HG03064 (cell line): ENCODE results near the gene STPG3.
A peak's percentile ranks its signal among the peaks of the same experiment; 100 is the strongest.
"Not testable (repeated sequence)": the region's sequence is repeated elsewhere in the genome, so short reads cannot be mapped to it uniquely, and the experiment has no call there.

Source experiments
- ATAC-seq: cut with Tn5 transposase; IDR thresholded peaks from one replicate; pipeline ENCODE4 v1.9.1; 2021; ENCODE audit warnings: low read depth; ENCODE audit not compliant: unreplicated experiment

STPG3 gene

DNA sequence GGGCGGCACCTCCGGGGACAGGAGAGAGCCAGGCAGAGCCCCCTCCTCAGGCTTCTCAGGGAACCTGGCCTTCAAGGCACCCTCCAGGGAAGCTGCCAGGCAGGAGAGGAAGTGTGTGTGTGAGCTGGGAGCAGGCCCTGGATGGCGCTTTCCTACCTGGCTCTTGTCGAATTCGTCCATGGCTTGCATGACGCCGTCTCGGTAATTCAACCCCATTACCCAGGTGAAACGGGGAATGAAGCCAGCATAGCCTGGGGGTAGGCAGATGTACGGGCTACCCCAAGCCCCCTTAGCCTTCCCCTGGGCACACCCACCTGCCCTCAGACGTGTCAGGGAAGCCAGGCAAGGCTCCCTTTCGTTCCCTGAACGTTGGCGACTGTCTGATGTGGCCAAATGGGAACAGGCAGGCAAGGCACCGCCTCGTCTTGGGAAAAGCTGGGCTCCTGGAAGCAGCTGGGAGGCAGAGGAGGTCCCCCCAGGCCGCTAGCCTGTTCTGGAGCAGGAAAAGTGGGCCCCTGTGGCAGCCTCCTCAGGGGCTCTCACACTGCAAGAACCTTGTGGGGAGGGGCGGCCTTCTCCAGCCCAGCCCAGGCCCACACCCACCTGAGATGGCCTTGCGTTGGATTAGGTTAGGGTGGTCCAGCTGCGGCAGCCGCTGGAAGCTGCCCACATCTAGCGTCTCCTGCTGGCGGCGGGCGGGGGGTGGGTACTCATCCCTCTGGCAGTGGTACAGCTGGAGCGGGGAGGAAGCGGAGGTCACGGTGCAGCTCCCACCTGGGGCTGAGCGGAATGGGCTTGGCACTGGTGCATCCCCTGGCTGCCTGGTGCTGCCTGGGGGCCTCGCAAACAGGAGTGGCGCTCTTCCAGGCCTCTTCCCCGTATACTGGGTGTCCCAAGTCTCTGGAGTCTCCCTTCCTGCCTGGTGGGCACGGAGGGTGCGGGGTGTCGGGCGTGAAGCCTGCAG is 6.3 kb upstream of the STPG3 start:
- ATAC-seq, result no peak

DNA sequence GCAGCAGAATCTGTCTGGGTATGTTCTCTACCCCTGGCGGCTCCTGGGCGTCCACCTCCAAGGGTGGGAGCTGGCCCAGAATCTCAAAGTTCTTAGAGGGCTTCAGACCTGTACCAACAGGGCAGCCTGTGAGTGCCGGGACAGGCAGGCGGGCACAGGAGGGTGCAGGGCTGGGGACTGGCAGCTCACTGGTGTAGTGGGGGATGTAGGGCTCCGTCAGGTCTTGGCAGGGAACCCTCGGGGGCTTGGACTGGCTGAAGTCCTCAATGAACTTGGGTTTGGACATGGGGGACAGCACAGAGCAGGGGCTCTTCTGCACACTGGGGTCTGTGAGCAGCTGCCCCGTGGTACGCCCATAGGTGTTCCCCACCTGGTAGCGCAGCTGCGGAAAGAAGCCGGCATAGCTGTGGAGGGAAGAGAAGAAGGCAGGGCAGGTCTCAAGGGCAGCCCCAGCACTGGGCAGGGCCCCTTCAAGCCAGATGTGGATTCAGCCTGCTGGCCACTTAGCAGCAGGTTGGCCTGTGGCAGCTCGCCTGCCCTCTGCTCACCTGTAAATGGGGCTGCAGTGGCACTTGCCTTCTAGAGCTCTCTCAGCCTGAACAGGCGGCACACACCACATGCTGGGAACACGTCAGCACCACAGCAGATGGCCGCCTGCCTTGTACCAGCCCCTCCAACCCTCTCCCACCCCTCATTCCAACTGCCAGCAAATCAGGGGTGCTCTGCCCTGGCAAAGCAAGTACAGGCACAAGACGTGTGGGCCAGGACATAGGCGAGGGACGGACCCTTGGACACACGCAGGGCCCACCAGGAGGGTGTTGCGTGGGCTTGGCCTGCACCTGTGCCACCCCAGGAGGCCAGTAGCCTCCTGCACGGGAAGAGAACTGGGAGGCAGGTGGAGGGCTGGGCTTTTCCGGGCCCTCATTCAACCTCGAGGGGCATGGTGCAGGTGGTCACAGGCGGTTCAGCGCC is 5.3 kb upstream of the STPG3 start:
- no peak for ATAC-seq

GRCh38 chr9:137247135-137247915 is 3.8 kb upstream of the STPG3 start:
- ATAC-seq, result no peak

DNA sequence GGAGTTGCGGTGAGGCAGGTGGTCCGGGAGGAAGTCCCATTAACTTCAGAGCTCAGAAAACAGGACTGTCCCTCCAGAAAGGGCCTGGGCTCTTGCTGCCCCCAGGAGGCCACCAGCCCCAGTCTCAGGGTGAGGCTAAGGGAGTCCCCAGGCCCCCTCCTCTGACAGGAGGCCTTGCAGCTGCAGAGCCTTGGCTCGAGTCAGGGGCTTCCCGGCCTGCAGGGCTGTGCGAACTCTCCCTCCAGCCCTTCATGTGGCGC is 3.2 kb upstream of the STPG3 start:
- no peak for ATAC-seq

- ATAC-seq, result no peak
These were observed 525 bp upstream of the STPG3 start for GRCh38 chr9:137250329-137251193.

DNA sequence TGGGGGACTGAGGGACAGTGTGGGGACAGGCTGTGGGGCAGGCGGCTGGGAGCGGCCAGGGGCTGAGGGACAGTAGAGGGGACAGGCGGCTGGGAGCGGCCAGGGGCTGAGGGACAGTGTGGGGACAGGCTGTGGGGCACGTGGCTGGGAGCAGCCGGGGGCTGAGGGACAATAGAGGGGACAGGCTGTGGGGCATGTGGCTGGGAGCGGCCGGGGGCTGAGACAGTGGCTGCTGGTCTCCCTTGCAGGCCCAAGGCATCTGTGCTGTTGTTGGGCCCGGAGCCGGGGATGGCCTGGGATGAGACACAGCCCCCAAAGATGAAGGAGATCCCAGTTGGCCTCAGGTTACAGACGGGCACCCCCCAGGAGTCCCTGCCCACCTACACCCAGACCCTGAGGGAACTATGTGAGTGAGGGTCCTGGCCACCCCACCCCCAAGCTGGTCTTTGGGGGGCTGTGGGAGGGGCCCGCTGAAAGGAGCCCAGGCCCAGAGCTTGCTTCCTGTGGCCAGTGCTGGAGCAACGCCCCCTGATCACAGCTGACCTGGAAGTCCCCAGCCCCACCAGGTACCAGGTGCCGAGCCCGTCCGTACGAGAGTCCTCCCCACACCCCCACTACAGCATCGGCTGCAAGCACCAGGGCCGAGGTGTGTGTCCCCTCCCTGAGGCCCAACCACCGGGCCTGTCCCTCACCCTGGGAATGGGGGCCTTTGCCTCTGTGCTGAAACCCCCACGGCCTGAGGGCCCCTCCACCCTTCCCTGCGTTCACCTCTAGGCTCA is 593 bp downstream of the STPG3 start:
- ATAC-seq, result no peak

- ATAC-seq, result no peak
These were observed 1.7 kb downstream of the STPG3 start for GRCh38 chr9:137252555-137253506.

DNA sequence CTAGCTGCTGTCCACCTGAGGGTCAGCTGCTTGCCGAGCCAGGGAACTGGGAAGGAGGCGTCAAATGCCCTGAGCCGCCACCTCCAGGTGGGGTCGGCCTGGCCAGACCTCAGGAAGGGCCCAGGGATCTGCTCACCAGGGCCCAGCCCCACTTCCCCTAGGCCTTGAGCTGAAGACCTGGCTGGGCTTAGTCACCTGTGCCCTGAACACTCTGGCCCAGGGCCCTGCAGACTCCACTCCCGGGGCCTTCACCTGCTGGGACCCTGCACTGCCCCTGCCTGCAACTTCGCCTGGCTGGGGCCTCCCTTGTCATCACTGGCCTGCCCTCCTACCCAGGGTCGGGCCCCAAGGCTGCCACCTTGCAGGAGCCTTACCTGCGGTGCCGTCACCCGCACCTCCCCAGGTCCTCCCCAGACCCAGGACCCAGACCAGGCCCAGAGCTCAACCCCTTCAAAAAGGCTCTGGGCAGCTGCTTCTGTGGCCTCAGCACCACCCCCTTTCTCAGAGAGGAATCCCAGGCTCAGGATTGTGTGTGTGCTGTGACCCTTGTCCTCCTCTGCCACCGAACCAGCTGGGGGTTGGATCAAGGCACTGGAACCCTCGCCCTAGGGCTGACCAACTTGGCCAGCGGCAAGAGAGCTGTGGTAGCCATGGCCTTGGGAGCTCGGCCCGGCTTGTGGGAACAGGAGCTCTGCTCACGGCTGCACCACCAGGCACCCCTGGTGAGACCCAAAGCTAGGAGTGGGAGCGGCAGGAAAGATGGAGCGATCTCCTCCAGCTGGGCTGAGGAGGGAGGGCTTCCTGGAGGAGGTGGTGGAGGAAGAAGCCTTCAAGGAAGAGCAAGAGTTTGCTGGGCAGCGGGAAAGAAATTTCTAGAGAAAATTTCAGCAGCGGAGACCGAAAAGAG is 2.9 kb downstream of the STPG3 start:
- no peak for ATAC-seq

DNA sequence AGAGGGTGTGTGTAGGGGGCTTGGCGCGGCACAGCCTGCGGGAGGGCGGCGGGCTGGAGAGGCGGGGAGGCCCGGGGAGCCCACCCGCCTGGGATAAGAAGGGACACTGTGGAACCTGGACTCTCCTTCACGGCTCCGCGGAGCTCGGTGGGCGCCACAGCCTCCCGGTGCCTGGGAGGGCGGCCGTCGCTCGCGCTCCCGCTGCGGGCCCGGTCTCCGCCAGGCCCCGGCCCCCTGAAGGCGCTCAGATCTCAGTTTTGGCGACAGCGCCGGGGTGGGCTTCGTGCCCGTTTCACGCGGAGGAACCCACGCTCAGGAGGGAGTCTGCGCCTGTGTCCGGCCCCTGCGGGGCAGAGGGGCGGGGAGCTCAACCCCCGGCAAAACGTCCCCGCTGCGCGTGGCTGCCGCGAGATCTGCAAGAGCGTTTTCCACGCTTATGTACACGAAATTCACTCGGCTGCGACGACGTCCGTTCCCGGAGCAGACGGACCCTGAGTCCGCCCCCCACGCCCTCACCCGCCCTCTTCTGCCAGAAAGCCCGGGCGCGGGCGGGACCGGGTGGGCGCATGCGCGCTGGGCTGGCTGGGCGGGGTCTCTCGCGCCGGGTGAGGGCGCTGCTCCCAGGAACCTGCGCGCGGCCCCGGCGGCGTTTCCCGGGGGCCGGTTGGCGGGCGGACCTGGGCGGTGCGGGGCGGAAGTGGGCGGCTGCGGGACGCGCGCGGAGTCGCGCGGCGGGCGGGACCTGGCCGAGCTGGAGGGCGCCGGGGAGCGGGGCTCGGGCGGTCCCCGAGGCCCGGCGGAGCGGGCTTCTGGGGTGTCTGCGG is 3.8 kb downstream of the STPG3 start, which contains the start of gene NELFB:
NELFB (plus strand) TSS at position 704 of the 824 bp plus-strand sequence.
- peak; percentile 68 for ATAC-seq

GRCh38 chr9:137255448-137256114 is 4.5 kb downstream of the STPG3 start:
- peak; percentile 13 for ATAC-seq

GRCh38 chr9:137256362-137256761 is 5.3 kb downstream of the STPG3 start:
- ATAC-seq, result no peak

DNA sequence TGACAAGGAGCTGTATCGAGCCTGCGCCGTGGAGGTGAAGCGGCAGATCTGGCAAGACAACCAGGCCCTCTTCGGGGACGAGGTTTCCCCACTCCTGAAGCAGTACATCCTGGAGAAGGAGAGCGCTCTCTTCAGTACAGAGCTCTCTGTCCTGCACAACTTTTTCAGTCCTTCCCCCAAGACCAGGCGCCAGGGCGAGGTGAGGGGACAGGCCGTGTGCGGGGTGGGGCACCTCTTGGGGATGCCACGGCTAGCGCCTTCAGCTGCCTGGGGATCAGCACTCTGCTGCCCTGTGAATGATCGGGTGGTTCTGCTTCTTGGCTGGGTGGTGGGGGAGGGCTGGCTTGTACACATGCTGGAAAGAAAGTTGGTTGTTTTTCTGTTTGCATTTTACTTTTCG is 5.8 kb downstream of the STPG3 start:
- no peak for ATAC-seq

DNA sequence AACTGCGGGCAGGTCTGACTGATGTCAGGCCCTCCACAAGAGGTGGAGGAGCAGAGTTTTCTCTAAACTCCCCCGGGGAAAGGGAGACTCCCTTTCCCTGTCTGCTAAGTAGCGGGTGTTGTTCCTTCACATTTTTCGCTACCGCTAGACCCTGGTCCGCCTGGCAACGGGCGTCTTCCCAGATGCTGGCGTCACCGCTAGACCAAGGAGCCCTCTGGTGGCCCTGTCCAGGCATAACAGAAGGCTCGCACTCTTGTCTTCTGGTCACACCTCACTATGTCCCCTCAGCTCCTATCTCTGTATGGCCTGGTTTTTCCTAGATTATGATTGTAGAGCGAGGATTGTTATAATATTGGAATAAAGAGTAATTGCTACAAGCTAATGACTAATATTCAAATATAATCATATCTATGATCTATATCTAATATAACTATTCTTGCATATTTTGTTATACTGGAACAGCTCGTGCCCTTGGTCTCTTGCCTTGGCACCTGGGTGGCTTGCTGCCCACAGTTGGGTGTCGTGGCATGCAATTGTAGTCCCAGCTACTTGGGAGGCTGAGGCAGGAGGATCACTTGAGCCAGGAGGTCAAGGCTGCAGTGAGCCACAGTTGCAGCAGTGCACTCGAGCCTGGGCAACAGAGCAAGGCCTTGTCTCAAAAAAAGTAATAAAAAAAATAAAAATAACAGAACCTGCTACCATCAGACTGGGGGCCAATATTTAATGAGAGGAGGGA is 11.3 kb downstream of the STPG3 start:
- not testable (repeated sequence) for ATAC-seq

GRCh38 chr9:137262909-137263285 is 11.8 kb downstream of the STPG3 start:
- no peak for ATAC-seq

- ATAC-seq, result no peak
These were observed 12.4 kb downstream of the STPG3 start for GRCh38 chr9:137263506-137263905.
